Activated B cell treated with CpG ODN at 0.5 μM for 24 hours (primary cell): ENCODE measurements around the gene TIGIT. TPM values are rescaled to one million over a fixed set of nuclear protein-coding genes. Genes with fewer than 3 reads are reported as not detected.

ENCODE experiments used
- ATAC-seq: fragments of 200-7000 bp; cut with Tn5 transposase; one replicate; pipeline ENCODE4 v1.10.0; 2021; ENCODE audit warnings: low read depth, mild to moderate bottlenecking, moderate library complexity
- CTCF ChIA-PET: fragments of 350-600 bp; sonication (Branson Sonifier 250); formaldehyde crosslinking; loops from one replicate; lab custom pipeline; 2021; ENCODE audit warnings: antibody characterized with exemption; lab: Charles Lee
- POLR2A ChIA-PET: fragments of 350-600 bp; sonication (Branson Sonifier 250); formaldehyde crosslinking; loops from one replicate; lab custom pipeline; 2021; ENCODE audit warnings: antibody characterized with exemption; lab: Charles Lee
- DNase-seq: peaks from one replicate; pipeline ENCODE4 v3.0.0; 2022
- H3K27ac Mint-ChIP-seq: one replicate; pipeline ENCODE4 v1.8.0; 2020; ENCODE audit warnings: mixed read lengths
- H3K27me3 Mint-ChIP-seq: one replicate; pipeline ENCODE4 v1.8.0; 2021; ENCODE audit warnings: mixed read lengths
- H3K36me3 Mint-ChIP-seq: one replicate; pipeline ENCODE4 v1.8.0; 2021; ENCODE audit warnings: low read depth, mixed read lengths
- H3K4me1 Mint-ChIP-seq: one replicate; pipeline ENCODE4 v1.8.0; 2021; ENCODE audit warnings: mixed read lengths
- H3K4me3 Mint-ChIP-seq: one replicate; pipeline ENCODE4 v1.8.0; 2020; ENCODE audit warnings: mild to moderate bottlenecking, mixed read lengths
- H3K9me3 Mint-ChIP-seq: one replicate; pipeline ENCODE4 v1.8.0; 2020; ENCODE audit warnings: mixed read lengths
- intact Hi-C: fragments of 100-400 bp; cut with micrococcal nuclease; formaldehyde crosslinking; loops from one replicate; pipeline ENCODE4 v1.15.1; 2024
- total RNA-seq: library from RNA; stranded (reverse); gene quantifications from 2 replicates; pipeline ENCODE4 v1.2.3, GENCODE V29; 2022
- TF ChIP-seq, protein P1 (sequence below): fragments of 200-600 bp; IDR thresholded peaks from one replicate; pipeline ENCODE4 v1.8.0; 2022; ENCODE audit warnings: antibody characterized with exemption, mild to moderate bottlenecking

Gene TIGIT
- total RNA-seq, 1 donor from 2014 or later: 3.3 TPM

DNA sequence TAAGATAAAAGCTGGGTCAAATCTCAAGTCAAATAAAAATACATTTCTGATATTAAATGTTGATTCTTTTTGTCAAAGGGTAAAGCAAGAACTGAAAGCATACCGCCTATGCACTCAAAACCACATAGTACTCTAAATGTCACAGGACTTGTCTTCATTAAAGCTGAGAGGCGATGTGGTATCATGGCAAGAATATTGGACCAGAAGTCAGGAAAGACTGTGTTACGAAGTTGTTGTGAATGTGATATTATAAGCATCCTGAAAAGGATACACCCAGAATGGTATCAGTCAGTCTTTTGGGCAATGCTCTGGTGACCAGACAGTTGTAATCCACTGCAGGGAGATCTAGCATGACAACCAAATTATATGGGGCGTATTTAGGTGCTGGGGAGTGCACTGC lies 33.8 kb downstream of the TIGIT start:
- DNase-seq (no peak), ATAC-seq (peak; percentile 47)
- peaks cover 44% of the 10 kb centered on the region for H3K36me3 Mint-ChIP-seq
- intact Hi-C loops: no loop called here
- peak overlapping the region; percentile 57 for H3K27ac Mint-ChIP-seq
- H3K4me3 Mint-ChIP-seq: no peak overlapping the region
- TF ChIP-seq, protein P1, sequence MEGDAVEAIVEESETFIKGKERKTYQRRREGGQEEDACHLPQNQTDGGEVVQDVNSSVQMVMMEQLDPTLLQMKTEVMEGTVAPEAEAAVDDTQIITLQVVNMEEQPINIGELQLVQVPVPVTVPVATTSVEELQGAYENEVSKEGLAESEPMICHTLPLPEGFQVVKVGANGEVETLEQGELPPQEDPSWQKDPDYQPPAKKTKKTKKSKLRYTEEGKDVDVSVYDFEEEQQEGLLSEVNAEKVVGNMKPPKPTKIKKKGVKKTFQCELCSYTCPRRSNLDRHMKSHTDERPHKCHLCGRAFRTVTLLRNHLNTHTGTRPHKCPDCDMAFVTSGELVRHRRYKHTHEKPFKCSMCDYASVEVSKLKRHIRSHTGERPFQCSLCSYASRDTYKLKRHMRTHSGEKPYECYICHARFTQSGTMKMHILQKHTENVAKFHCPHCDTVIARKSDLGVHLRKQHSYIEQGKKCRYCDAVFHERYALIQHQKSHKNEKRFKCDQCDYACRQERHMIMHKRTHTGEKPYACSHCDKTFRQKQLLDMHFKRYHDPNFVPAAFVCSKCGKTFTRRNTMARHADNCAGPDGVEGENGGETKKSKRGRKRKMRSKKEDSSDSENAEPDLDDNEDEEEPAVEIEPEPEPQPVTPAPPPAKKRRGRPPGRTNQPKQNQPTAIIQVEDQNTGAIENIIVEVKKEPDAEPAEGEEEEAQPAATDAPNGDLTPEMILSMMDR: no peak
- peaks cover 73% of the 10 kb centered on the region for H3K4me1 Mint-ChIP-seq
- ChIA-PET POLR2A (interaction anchor here (1.1 to 3.5 kb wide), 3 partner anchors 37 to 114 kb away, joined by 4 to 15 read pairs (median 10); no protein-coding TSS in a partner anchor), CTCF (interaction anchor here (1.0 to 2.1 kb wide), 2 partner anchors 27 to 36 kb away, joined by 3 to 7 read pairs; no protein-coding TSS in a partner anchor)
- no peaks in the 10 kb centered on the region for H3K9me3 Mint-ChIP-seq
- H3K27me3 Mint-ChIP-seq: no peaks in the 10 kb centered on the region

DNA sequence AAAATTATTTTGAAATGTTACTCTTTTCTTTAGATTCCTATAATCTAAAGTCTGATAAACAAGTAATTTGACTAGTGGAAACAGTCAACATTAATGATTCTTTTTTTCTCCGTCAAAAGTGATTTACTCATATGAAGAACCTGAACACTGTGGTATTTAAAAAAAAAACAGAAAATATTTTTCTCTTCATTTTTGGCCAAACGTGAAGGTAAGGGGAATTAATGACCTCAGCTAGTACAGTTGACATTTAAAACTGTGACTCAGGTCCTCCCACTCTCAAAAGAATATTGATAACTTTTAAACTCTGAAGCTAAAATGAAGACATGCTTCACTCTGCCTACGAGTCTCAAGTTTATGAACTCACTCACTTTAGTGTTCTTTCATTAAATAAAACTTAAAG lies 34.5 kb downstream of the TIGIT start:
- no peaks in the 10 kb centered on the region for H3K27me3 Mint-ChIP-seq
- H3K4me3 Mint-ChIP-seq: peak overlapping the region; percentile 40
- H3K4me1 Mint-ChIP-seq: peaks cover 77% of the 10 kb centered on the region
- intact Hi-C loops: no loop called here
- DNase-seq: no peak
- peaks cover 43% of the 10 kb centered on the region for H3K36me3 Mint-ChIP-seq
- no peak for ATAC-seq
- peak overlapping the region; percentile 80 for H3K27ac Mint-ChIP-seq
- CTCF ChIA-PET: interaction anchor here (1.0 to 2.1 kb wide), 2 partner anchors 28 to 37 kb away, joined by 3 to 7 read pairs; no protein-coding TSS in a partner anchor
- POLR2A ChIA-PET: interaction anchor here (1.1 to 3.5 kb wide), 3 partner anchors 37 to 115 kb away, joined by 3 to 15 read pairs (median 10); no protein-coding TSS in a partner anchor
- TF ChIP-seq, protein P1: no peak
- H3K9me3 Mint-ChIP-seq: no peaks in the 10 kb centered on the region

DNA sequence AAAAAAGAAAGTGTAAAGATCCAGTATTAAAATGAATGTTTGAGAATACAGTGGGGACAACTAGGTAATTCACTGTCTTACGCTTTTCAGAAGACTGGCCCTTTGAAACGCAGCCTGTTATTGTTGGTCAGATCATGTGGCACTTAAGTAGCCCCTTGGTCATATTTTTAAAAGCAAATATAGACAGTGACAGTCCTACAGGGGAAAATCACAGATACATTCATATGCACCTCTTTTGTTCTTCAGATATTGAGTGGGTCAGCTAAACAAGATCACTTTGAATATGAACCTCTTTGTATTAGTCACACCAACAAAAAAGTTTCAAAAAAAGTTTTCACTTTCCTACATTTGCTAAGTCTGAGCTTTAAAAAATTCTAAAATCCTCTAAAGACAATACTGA lies 36.0 kb downstream of the TIGIT start:
- no peak overlapping the region for H3K4me3 Mint-ChIP-seq
- H3K27me3 Mint-ChIP-seq: no peaks in the 10 kb centered on the region
- intact Hi-C loops: no loop called here
- ATAC-seq (no peak), DNase-seq (no peak)
- H3K27ac Mint-ChIP-seq: peak overlapping the region; percentile 35
- POLR2A ChIA-PET: interaction anchor here (0.6 to 3.5 kb wide), 3 partner anchors 39 to 116 kb away, joined by 4 to 17 read pairs (median 15); no protein-coding TSS in a partner anchor
- no peaks in the 10 kb centered on the region for H3K9me3 Mint-ChIP-seq
- CTCF ChIA-PET: no interaction called here
- peaks cover 72% of the 10 kb centered on the region for H3K4me1 Mint-ChIP-seq
- TF ChIP-seq, protein P1: no peak
- H3K36me3 Mint-ChIP-seq: peaks cover 35% of the 10 kb centered on the region

DNA sequence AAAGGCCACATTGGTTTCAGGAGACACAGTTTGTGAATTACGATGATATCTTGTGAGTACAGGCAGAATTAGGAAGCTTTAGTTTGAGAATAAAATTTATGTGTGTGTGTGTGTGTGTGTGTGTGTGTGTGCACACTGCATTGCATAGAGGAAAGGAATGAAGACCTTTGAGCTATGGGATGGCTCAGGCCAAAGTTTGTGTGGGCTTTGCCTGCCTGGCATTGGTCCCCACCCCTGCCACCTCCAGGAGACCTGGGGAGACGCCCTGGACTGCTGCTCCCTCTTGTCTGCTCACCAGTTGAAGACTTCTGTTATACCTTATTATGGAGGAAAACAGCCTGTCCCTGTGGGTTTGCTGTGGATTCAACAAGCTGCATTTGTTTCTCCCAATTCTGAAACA lies 37.2 kb downstream of the TIGIT start:
- DNase-seq (no peak), ATAC-seq (no peak)
- ChIA-PET POLR2A (interaction anchor here (0.6 to 2.3 kb wide), 2 partner anchors 21 to 117 kb away, joined by 3 to 17 read pairs; no protein-coding TSS in a partner anchor), CTCF (no interaction called here)
- H3K27me3 Mint-ChIP-seq: no peaks in the 10 kb centered on the region
- no peak overlapping the region for H3K4me3 Mint-ChIP-seq
- H3K36me3 Mint-ChIP-seq: peaks cover 33% of the 10 kb centered on the region
- peaks cover 70% of the 10 kb centered on the region for H3K4me1 Mint-ChIP-seq
- peak overlapping the region; percentile 30 for H3K27ac Mint-ChIP-seq
- H3K9me3 Mint-ChIP-seq: no peaks in the 10 kb centered on the region
- TF ChIP-seq, protein P1: no peak
- intact Hi-C loops: no loop called here

DNA sequence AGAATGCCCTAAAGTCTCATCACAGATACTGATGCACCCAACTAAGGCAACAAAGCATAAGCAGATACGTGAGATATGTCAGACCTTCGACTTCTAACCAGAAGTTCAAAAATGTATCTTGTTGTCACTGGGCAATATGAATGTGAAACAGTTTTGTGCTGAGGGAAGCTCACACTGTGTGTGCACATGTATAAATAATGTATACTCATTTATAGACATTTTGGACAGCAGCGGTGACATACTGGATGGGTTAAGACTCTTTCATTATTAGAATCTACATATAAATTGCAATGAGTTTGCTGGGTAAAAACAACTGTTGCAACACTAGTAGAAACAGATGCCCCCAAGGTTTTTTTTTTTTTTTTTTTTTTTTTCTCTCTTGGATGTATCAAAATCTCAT lies 37.9 kb downstream of the TIGIT start:
- Mint-ChIP-seq H3K27me3 (no peaks in the 10 kb centered on the region), H3K36me3 (peaks cover 36% of the 10 kb centered on the region), H3K9me3 (no peaks in the 10 kb centered on the region), H3K4me1 (peaks cover 71% of the 10 kb centered on the region), H3K4me3 (no peak overlapping the region), H3K27ac (peak overlapping the region; percentile 87)
- no peak for DNase-seq
- POLR2A ChIA-PET: interaction anchor here (0.7 kb wide), 1 partner anchor 71 kb away, joined by 9 read pairs; no protein-coding TSS in a partner anchor
- TF ChIP-seq, protein P1: no peak
- CTCF ChIA-PET: no interaction called here
- no peak for ATAC-seq
- intact Hi-C loops: loop anchor here (1.0 to 2.0 kb wide), 3 partner anchors 23 to 118 kb away; no protein-coding TSS in a partner anchor
